NCI-H1417 (cell line): ENCODE measurements around the gene STX1B.
A peak's percentile ranks its signal among the peaks of the same experiment; 100 is the strongest.
"Not testable (repeated sequence)": the region's sequence is repeated elsewhere in the genome, so short reads cannot be mapped to it uniquely, and the experiment has no call there.

Source experiments
- DNase-seq, 3 experiments: peaks; one replicate each; lab custom pipeline; 2025; lab: John Stamatoyannopoulos, UW

STX1B gene

GRCh38 chr16:31010585-31011325 lies at the start of gene STX1B:
STX1B (minus strand) TSS chr16:31010638; CDS start chr16:31010396, 242 bp downstream.
- DNase-seq, result peak in 2 of 3 experiments; percentile 71 to 83

- no peak for DNase-seq
These were observed 45.2 kb upstream of the STX1B start for GRCh38 chr16:31055613-31056012.

- DNase-seq, result no peak
These were observed 41.7 kb upstream of the STX1B start for GRCh38 chr16:31052114-31052513.

GRCh38 chr16:31050280-31051030 lies 40.0 kb upstream of the STX1B start:
- DNase-seq, result no peak

GRCh38 chr16:31043898-31044481 lies 33.6 kb upstream of the STX1B start:
- DNase-seq, result no peak

- no peak for DNase-seq
These were observed 32.9 kb upstream of the STX1B start for GRCh38 chr16:31043352-31043751.

GRCh38 chr16:31042866-31043265 lies 32.4 kb upstream of the STX1B start:
- no peak for DNase-seq

GRCh38 chr16:31038993-31039392 lies 28.6 kb upstream of the STX1B start:
- no peak for DNase-seq

- DNase-seq, result no peak
These were observed 26.3 kb upstream of the STX1B start for GRCh38 chr16:31036691-31037090.

GRCh38 chr16:31033709-31034492 lies 23.5 kb upstream of the STX1B start:
- DNase-seq, result peak; percentile 64 to 85 (median 71)

GRCh38 chr16:31032736-31033708 lies 22.6 kb upstream of the STX1B start, which contains the start of gene STX4:
STX4 (plus strand) TSS chr16:31033558; CDS start chr16:31033806, 248 bp downstream.
- DNase-seq, result peak; percentile 87 to 95 (median 94)

GRCh38 chr16:31031276-31031675 lies 20.8 kb upstream of the STX1B start:
- no peak for DNase-seq

- no peak for DNase-seq
These were observed 18.8 kb upstream of the STX1B start for GRCh38 chr16:31029272-31029671.

GRCh38 chr16:31025339-31025738 lies 14.9 kb upstream of the STX1B start:
- no peak for DNase-seq

- DNase-seq, result no peak
These were observed 13.3 kb upstream of the STX1B start for GRCh38 chr16:31023627-31024226.

GRCh38 chr16:31023252-31023602 lies 12.8 kb upstream of the STX1B start:
- no peak for DNase-seq

- DNase-seq, result no peak
These were observed 12.3 kb upstream of the STX1B start for GRCh38 chr16:31022544-31023251.

- no peak for DNase-seq
These were observed 10.1 kb upstream of the STX1B start for GRCh38 chr16:31020536-31020935.

GRCh38 chr16:31017756-31018155 lies 7.3 kb upstream of the STX1B start:
- DNase-seq, result not testable (repeated sequence)

- DNase-seq, result no peak
These were observed 5.6 kb upstream of the STX1B start for GRCh38 chr16:31016018-31016417.
